H7 (cell line): Measurements from ENCODE around the gene PDS5B. TPM values are rescaled to one million over a fixed set of nuclear protein-coding genes. Genes with fewer than 3 reads are reported as not detected.

Experiments
- DNase-seq: peaks from one replicate; pipeline ENCODE4 v3.0.0; 2012
- H3K27me3 ChIP-seq: 2 replicates; pipeline ENCODE4 v1.6.0; 2011; ENCODE audit warnings: mild to moderate bottlenecking, low read length; ENCODE audit not compliant: control insufficient read depth, insufficient read depth
- H3K36me3 ChIP-seq: replicated peaks from 2 replicates; pipeline ENCODE4 v1.5.1; 2011; ENCODE audit warnings: low read length; ENCODE audit not compliant: control insufficient read depth, insufficient read depth
- H3K4me3 ChIP-seq: 2 replicates; pipeline ENCODE4 v1.5.1; 2011; ENCODE audit warnings: low read depth, mild to moderate bottlenecking, control low read depth, low read length, moderate library complexity; ENCODE audit not compliant: insufficient read depth
- total RNA-seq: library from RNA; depleted of rRNA; stranded (reverse); fragments of >200 nt; shearing (Covaris generic); gene quantifications from 2 replicates; pipeline ENCODE4 v1.2.3, GENCODE V29; 2014

The PDS5B gene
- total RNA-seq, 1 experiment from 2014 or later: 14.2 TPM

DNA sequence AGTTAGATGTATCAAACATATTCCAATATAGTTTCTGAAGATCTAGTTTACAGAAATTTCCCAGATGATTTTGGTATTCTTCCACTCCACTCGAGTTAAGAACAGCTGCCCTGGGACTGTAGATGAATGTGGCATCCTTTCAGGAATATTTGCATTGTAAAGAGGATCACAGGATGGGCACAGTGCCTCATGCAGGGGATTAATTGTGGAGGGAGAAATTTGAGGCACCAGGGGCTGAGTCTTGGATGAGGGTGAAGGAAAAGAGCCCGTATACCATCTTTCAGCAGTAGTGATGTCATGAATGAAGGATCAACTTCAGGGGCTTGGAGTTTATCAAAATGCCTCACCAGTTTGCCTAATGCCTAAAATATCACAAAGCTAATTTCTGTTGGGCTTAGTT lies 4.0 kb upstream of the PDS5B start:
- H3K36me3 ChIP-seq: no peaks in the 10 kb centered on the region
- no peak for DNase-seq

DNA sequence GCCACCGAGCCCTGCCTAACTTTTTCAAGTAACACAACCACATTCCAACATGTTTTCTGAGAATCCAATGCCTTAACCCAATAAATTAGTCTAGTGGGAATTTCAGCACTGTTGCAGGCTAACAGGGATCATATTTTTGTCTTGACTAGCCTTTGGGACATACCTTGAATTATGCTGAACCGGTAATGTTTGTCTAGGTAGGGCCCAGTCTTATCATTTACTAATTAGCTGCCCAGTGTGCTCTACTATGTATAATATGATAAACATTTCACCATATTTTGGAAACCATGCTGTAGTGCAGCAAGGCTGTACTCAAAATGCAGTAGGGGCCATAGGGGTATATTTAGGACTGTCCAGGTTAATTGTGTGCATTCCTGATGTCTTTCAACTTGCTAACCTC lies 3.3 kb upstream of the PDS5B start:
- DNase-seq: no peak
- Histone ChIP-seq H3K27me3 (no peaks in the 10 kb centered on the region; the same call in 1 of the 2 replicates), H3K36me3 (no peaks in the 10 kb centered on the region), H3K4me3 (no peak overlapping the region)

More for the DNA sequence above, 4.0 kb upstream of the PDS5B start:
- Histone ChIP-seq H3K4me3 (no peak overlapping the region), H3K27me3 (no peaks in the 10 kb centered on the region; the same call in 1 of the 2 replicates)

DNA sequence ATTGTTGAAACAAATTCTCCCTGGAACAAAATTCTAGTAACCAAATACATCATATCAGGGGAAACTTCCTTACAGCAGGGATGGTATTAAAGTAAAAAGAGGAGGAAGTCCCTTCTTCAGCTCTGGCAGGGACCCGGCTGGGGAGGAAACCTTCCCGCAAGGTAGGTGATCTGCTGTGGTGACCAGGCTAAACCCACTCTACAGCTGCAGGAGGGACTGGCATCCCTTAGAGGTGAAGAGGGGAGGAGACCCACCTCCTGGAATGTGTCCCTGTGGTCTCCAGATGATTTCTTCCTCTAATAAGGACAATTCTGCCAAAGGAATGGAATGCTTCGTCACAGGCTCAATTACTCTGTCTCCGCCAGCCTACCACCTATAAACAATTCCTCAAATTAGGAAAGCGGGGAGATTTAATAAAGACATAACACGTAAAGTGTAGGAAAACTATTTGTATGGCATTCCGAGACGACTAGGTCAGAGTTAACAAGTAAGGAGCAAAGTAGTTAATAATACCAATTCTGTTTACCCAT lies 637 bp upstream of the PDS5B start:
- H3K27me3 ChIP-seq: no peaks in the 10 kb centered on the region; the same call in 1 of the 2 replicates
- peak overlapping the region; percentile 50 for H3K4me3 ChIP-seq
- peak; percentile 26 for DNase-seq
- no peaks in the 10 kb centered on the region for H3K36me3 ChIP-seq

DNA sequence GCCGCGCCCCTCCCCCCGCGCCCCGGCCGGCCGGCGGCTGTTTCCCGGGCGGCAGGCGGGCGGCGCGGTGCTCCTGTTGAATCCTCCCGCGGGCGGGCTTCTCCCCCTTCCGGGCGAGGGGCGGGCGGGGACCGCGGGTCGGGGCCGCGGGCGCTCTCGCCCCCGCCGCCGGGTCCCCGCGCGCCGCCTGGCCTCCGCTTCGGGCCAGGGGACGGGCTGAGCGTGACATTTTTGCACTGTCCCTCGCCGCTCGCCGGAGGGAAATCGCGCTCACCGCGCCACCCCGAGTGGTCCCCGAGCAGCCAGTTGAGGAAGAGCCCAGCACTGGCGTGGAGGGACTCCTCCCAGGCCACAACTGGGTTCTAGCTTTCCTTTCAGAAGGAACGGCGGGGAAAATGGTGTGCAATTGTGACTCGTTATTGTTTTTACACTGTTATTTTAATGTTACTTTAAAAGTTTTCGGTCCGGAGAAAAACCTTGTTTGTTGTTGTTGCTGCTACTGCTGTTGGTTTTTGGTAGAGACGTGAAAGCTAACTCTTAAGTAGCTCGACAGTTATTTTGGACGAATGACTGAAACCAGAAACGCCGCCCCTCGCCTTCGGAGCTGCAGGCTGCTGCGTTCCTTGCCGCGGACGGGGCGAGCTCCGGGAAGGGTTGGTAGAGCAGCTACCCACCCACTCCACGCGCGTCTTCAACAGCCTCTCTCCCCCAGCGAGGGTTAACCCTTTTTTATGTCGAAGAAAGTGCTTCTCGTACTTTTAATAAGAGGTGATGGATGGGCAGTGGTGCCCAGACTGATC lies 959 bp downstream of the PDS5B start:
- H3K4me3 ChIP-seq: peak overlapping the region; percentile 78
- H3K27me3 ChIP-seq: no peaks in the 10 kb centered on the region; the same call in 1 of the 2 replicates
- peak; percentile 87 for DNase-seq
- H3K36me3 ChIP-seq: no peaks in the 10 kb centered on the region

DNA sequence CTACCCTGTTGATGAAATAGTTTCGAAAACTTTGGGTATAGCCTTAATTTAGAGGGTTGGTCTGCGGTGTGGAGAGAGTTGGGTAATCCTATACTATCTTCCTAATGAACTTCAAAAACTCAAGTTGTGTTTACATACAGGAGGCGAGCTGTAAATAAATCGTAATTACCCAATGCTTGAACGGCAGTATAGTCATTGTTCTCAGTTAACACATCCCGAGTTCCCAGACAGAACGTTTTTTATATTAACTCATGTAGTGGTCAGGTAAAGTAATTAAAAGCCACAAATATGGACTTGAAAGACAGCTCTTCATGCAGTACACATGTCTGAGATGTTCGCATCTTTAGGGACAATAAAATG lies 1.5 kb downstream of the PDS5B start:
- H3K27me3 ChIP-seq: no peaks in the 10 kb centered on the region; the same call in 1 of the 2 replicates
- DNase-seq: no peak
- H3K36me3 ChIP-seq: no peaks in the 10 kb centered on the region
- H3K4me3 ChIP-seq: peak overlapping the region; percentile 78

DNA sequence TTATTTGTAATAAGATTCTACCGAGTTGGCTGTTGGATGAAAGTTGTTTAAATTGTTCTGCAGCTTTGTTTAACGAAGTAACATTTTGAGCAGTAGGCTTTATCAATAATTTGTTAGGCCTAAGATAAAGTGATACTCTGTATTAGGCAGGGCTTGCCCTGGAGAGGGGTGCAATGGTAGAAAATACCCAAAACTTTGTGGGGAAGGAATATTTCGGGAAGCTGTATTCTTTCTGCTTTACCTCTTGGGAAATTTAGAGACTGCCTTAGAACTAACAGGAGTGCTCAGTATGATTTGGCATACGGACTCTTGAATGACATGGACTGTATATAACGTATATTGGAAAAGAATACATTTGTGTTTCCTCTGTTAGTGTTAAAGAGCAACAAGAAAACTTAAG lies 2.5 kb downstream of the PDS5B start:
- H3K4me3 ChIP-seq: no peak overlapping the region
- DNase-seq: no peak

DNA sequence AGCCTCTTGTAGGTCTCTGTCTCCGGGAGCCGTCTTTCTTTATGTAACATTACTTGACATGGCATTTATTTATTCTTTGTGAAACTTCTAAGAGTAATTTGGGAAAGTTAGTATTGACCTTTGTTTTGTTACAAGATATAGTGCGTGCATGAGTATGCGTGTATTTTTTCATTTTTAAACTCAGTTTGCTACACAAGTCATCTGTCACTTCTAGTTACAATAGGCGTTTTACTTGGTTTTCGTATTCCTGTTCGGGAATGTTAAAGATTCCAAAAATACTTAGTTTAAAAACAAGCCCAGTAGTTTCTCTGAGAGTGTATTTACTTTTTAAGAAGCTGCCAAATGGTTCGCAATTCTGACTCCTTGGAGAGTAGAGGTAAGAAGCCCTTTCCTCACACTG lies 3.2 kb downstream of the PDS5B start:
- Histone ChIP-seq H3K36me3 (no peaks in the 10 kb centered on the region), H3K27me3 (no peaks in the 10 kb centered on the region; the same call in 1 of the 2 replicates), H3K4me3 (no peak overlapping the region)
- DNase-seq: no peak

More for the DNA sequence above, 2.5 kb downstream of the PDS5B start:
- Histone ChIP-seq H3K36me3 (no peaks in the 10 kb centered on the region), H3K27me3 (no peaks in the 10 kb centered on the region; the same call in 1 of the 2 replicates)

DNA sequence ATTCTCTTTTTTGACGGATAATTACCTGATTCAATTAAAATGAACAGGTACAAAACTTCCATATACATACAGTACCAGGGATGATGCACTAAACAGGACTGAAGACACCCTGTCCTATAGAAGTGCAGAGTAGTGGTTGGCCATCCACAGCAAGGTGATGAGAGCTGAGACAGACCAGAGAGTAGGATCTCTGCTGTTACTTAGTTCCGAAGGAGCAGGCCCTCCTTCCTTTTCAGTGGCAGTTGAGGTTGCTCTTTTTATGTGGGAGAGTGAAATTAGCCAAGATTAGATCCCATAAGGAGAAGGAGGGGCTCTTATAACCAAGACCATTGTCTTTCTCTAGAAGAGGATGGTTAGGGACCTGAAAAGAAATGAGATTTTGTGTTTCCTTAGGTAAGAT lies 4.0 kb downstream of the PDS5B start:
- DNase-seq: peak; percentile 22

DNA sequence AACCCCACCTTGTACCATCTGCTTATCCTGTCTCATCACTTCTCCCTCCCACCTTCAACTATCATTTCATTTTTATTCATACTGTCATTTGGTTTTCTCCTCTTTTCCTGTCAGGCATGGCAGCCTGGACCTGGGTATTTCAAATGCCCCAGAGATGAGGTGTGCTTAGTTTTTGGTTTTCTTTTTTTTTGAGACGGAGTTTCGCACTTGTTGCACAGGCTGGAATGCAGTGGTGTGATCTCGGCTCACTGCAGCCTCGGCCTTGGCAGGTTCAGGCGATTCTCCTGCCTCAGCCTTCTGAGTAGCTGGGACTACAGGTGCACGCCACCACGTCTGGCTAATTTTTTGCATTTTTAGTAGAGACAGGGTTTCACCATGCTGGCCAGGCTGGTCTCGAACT lies 5.8 kb downstream of the PDS5B start:
- H3K36me3 ChIP-seq: no peaks in the 10 kb centered on the region
- no peak for DNase-seq
- no peak overlapping the region for H3K4me3 ChIP-seq
- no peaks in the 10 kb centered on the region for H3K27me3 ChIP-seq

More for the DNA sequence above, 4.0 kb downstream of the PDS5B start:
- no peaks in the 10 kb centered on the region for H3K36me3 ChIP-seq
- no peak overlapping the region for H3K4me3 ChIP-seq
- H3K27me3 ChIP-seq: no peaks in the 10 kb centered on the region; the same call in 1 of the 2 replicates

DNA sequence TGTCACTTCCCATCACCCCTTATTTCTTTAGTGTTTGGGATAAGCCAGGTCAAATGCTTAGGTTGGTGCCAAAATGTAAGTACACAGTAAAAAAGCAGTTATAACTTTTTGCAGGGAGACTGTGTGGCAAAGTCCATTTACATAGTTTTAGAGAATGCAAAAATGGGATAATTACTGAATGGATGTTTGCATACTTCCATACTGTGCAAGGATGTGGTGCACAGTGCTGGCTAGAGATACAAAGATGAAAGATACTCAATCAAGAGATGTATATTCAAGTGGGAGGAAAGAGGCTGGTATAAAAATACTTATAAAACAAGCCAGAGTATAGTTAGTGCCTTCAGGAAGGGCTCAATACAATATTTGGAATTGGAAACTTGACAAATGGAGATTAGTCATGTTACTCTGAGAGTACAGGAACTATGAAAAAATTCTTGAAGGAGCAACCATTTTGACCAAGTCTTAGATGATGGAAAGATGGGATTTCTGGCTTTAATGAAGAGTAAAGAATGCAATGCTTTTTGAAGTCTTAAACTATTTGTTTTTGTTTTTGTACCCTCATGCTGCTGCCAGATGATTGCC lies 8.0 kb downstream of the PDS5B start:
- H3K36me3 ChIP-seq: no peaks in the 10 kb centered on the region
- no peaks in the 10 kb centered on the region for H3K27me3 ChIP-seq
- H3K4me3 ChIP-seq: no peak overlapping the region
- DNase-seq: no peak

DNA sequence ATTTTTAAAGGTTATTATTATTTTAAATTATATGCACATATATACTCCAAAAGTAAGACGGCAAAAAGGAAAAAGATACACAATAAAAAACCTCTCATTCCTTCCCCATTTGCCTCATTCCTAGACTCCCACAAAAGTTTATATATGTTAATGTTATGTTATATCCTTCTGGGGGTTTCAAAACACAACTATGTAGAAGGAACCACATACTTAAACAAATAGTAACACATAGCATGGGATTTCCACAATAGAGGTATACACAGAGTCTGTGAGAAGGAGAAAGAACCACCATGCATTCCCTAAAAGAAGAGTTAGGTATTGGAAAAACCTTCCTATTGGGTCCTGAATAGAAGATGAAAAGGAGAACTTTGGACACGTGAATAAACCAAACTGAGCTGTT lies 9.1 kb downstream of the PDS5B start:
- DNase-seq: no peak
- no peak overlapping the region for H3K4me3 ChIP-seq
- H3K27me3 ChIP-seq: no peaks in the 10 kb centered on the region
- no peaks in the 10 kb centered on the region for H3K36me3 ChIP-seq

DNA sequence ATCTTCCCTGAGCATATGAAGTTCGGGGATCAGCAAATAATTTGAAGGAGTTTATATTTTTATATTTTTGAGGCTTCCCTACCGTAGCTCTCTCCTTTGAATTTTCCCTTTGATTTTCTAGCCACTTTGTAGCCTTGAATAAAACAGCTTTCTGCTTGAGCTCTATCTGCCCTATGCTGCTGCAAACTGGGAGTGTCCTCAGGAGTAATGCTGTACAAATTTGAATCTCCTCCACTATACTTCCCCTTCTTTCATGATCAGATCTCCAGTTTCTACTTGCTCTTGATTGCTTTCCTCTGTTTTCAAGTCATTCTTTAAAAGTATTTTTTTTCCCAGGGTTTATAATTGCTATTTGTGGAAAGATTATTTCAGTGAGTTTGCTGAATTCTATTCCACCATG lies 14.6 kb downstream of the PDS5B start:
- H3K27me3 ChIP-seq: no peaks in the 10 kb centered on the region
- H3K4me3 ChIP-seq: no peak overlapping the region
- DNase-seq: no peak
- no peaks in the 10 kb centered on the region for H3K36me3 ChIP-seq

DNA sequence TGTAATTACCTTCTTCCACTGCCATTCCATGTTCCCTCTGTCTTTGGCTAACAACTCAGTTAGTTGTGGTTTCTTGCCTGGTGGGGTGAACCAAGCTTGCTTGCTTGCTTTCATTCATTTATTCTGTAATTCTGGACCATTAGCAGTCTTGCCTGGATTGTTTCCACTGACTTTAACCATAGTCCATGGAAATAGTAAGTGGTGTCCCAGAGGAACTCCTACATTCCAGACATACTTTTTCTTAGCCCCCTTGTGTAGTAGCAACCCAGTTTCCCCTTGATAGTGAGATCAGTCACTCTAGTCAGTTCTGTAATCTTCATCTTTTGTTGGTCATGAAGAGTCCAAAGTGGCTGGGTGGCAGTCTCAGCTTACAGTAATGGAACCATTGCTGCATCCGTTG lies 23.2 kb downstream of the PDS5B start:
- no peaks in the 10 kb centered on the region for H3K27me3 ChIP-seq
- H3K36me3 ChIP-seq: no peaks in the 10 kb centered on the region
- DNase-seq: no peak
- H3K4me3 ChIP-seq: no peak overlapping the region

DNA sequence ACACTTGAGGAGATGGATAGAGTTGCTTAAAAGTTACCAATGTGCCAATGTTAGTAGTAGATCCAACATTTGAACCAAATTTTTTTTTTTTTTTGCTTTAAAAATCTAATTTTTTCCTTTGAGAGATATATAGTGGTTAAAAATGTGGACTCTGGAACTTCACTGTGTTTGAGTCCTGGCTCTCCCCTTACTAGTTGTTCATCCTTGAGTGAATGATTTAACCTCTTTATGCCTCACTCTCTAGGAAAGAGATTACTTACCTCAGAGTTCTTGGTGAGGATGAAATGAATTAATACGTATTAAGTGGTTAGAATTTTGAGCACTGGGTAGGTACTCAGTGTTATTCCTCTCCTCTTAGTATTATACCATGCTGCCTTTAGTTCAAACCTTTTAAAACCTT lies 24.3 kb downstream of the PDS5B start:
- no peak for DNase-seq
- Histone ChIP-seq H3K36me3 (no peaks in the 10 kb centered on the region), H3K4me3 (no peak overlapping the region), H3K27me3 (no peaks in the 10 kb centered on the region)

DNA sequence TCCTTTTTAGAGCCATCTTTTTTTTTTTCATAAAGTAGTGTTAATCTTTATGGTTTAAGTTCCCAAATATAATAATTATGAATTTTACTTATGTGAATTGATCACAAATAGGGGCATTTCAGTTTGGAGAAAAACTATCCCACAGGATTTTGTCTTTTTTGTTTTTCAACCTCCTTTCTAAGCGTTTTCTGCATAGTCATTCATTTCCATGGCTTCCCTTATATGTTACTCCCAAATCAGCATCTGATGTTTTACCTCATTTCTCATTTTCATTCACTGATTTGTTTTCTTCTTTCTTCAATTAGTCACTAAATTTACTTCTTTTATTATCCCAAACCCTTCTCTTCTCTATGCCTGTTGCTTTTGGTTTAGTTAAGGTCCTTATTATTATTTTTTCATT lies 24.7 kb downstream of the PDS5B start:
- Histone ChIP-seq H3K27me3 (no peaks in the 10 kb centered on the region), H3K4me3 (no peak overlapping the region), H3K36me3 (no peaks in the 10 kb centered on the region)
- no peak for DNase-seq
